Esophagus (tissue), 2 donors: ENCODE results near the gene OR6C70. TPM values are rescaled to one million over a fixed set of nuclear protein-coding genes. Genes with fewer than 3 reads are reported as not detected.
"Not testable (repeated sequence)": the region's sequence is repeated elsewhere in the genome, so short reads cannot be mapped to it uniquely, and the experiment has no call there.

Experiments
- H3K27ac ChIP-seq, 2 donors: one replicate each; pipeline ENCODE4 v1.5.1; 2013; ENCODE audit warnings: low read depth in 2 of 2, mild to moderate bottlenecking in 2 of 2, inconsistent platforms in 1 of 2, low read length in 1 of 2, moderate library complexity in 1 of 2
- H3K27me3 ChIP-seq, 2 donors: one replicate each; pipeline ENCODE4 v1.6.1; 2013; ENCODE audit warnings: low read length in 2 of 2, control low read depth in 1 of 2, mild to moderate bottlenecking in 1 of 2; ENCODE audit not compliant: insufficient read depth in 2 of 2, control insufficient read depth in 1 of 2
- H3K36me3 ChIP-seq, 2 donors: one replicate each; pipeline ENCODE4 v1.6.1; 2013; ENCODE audit warnings: low read length in 1 of 2; ENCODE audit not compliant: control insufficient read depth in 2 of 2, insufficient read depth in 2 of 2
- H3K4me1 ChIP-seq, 2 donors: one replicate each; pipeline ENCODE4 v1.6.1; 2013; ENCODE audit warnings: low read length in 1 of 2; ENCODE audit not compliant: control insufficient read depth in 2 of 2, insufficient read depth in 2 of 2
- H3K4me3 ChIP-seq, 2 donors: one replicate each; pipeline ENCODE4 v1.5.1; 2013; ENCODE audit warnings: low read length in 2 of 2, mild to moderate bottlenecking in 2 of 2, low read depth in 1 of 2, moderate library complexity in 1 of 2
- H3K9me3 ChIP-seq, 2 donors: one replicate each; pipeline ENCODE4 v1.6.1; 2013; ENCODE audit warnings: mild to moderate bottlenecking in 2 of 2, low read depth in 1 of 2, low read length in 1 of 2, moderate library complexity in 1 of 2; ENCODE audit not compliant: control insufficient read depth in 2 of 2, insufficient read depth in 1 of 2
- WGBS, 2 donors: extraction: QIAGEN DNeasy Blood & Tissue Kit; methylation state at CpG; one replicate each; pipeline ENCODE4 v1.1.7; 2013; 5-methylcytosine and 5-hydroxymethylcytosine counted together
- polyA plus RNA-seq, 2 donors: library from polyadenylated mRNA; stranded (reverse); fragments of 200-250 nt; gene quantifications; one replicate each; pipeline ENCODE4 v1.2.3, GENCODE V29; 2013
- donor health status: healthy with polysubstance abuse.
- donor health status: Bipolar disorder and iron deficiency.

OR6C70 gene
- not detected for polyA plus RNA-seq

- Histone ChIP-seq H3K4me1 (no peaks in the 10 kb centered on the region), H3K27ac (no peak within 1 kb of the TSS)
- 68 to 76% methylated on average over 3 of the region's 3 CpGs for WGBS, 2 donors
Observed at GRCh38 chr12:55470088-55470829, at the start of gene OR6C70. Gene OR6C70 (minus strand): TSS chr12:55470138. CDS start chr12:55470138, 0 bp downstream.

GRCh38 chr12:55516391-55516790, 46.5 kb upstream of the OR6C70 start:
- H3K36me3 ChIP-seq: no peaks in the 10 kb centered on the region
- H3K27me3 ChIP-seq: peaks cover 0 to 2% of the 10 kb centered on the region in 2 donors
- H3K9me3 ChIP-seq: no peaks in the 10 kb centered on the region
- no peak overlapping the region for H3K27ac ChIP-seq
- no peaks in the 10 kb centered on the region for H3K4me1 ChIP-seq
- no peak overlapping the region for H3K4me3 ChIP-seq

More at GRCh38 chr12:55470088-55470829, at the start of gene OR6C70:
- H3K4me3 ChIP-seq: no peak within 1 kb of the TSS
- H3K27me3 ChIP-seq: no peaks in the 10 kb centered on the region
- H3K9me3 ChIP-seq: no peaks in the 10 kb centered on the region
- H3K36me3 ChIP-seq: no peaks in the 10 kb centered on the region

- Histone ChIP-seq H3K4me3 (no peak overlapping the region), H3K9me3 (no peaks in the 10 kb centered on the region), H3K36me3 (no peaks in the 10 kb centered on the region), H3K4me1 (no peaks in the 10 kb centered on the region), H3K27ac (no peak overlapping the region), H3K27me3 (peaks cover 0 to 2% of the 10 kb centered on the region in 2 donors)
- WGBS, 2 donors: 67 to 81% methylated on average over 1 of the region's 1 CpG
Observed at GRCh38 chr12:55515696-55516095, 45.8 kb upstream of the OR6C70 start.

- no peaks in the 10 kb centered on the region for H3K4me1 ChIP-seq
- H3K9me3 ChIP-seq: no peaks in the 10 kb centered on the region
- no peak overlapping the region for H3K27ac ChIP-seq
- H3K4me3 ChIP-seq: no peak overlapping the region
- H3K36me3 ChIP-seq: no peaks in the 10 kb centered on the region
- H3K27me3 ChIP-seq: no peaks in the 10 kb centered on the region
- 20 to 24% methylated on average over 2 of the region's 2 CpGs for WGBS, 2 donors
Observed at GRCh38 chr12:55501601-55502000, 31.7 kb upstream of the OR6C70 start.

GRCh38 chr12:55499810-55500252, 29.9 kb upstream of the OR6C70 start:
- H3K27me3 ChIP-seq: no peaks in the 10 kb centered on the region
- no peaks in the 10 kb centered on the region for H3K9me3 ChIP-seq
- 9 to 14% methylated on average over 2 of the region's 2 CpGs for WGBS, 2 donors
- H3K4me1 ChIP-seq: no peaks in the 10 kb centered on the region
- no peak overlapping the region for H3K4me3 ChIP-seq
- H3K27ac ChIP-seq: no peak overlapping the region
- no peaks in the 10 kb centered on the region for H3K36me3 ChIP-seq

GRCh38 chr12:55499231-55499630, 29.3 kb upstream of the OR6C70 start:
- no peaks in the 10 kb centered on the region for H3K27me3 ChIP-seq
- H3K36me3 ChIP-seq: no peaks in the 10 kb centered on the region
- 72 to 80% methylated on average over 4 of the region's 4 CpGs for WGBS, 2 donors
- no peaks in the 10 kb centered on the region for H3K9me3 ChIP-seq
- no peak overlapping the region for H3K27ac ChIP-seq
- no peak overlapping the region for H3K4me3 ChIP-seq
- H3K4me1 ChIP-seq: no peaks in the 10 kb centered on the region

GRCh38 chr12:55495490-55495889, 25.6 kb upstream of the OR6C70 start:
- no peaks in the 10 kb centered on the region for H3K4me1 ChIP-seq
- no peak overlapping the region for H3K27ac ChIP-seq
- no peaks in the 10 kb centered on the region for H3K27me3 ChIP-seq
- 62 to 73% methylated on average over 5 of the region's 5 CpGs for WGBS, 2 donors
- no peaks in the 10 kb centered on the region for H3K9me3 ChIP-seq
- no peak overlapping the region for H3K4me3 ChIP-seq
- H3K36me3 ChIP-seq: no peaks in the 10 kb centered on the region

GRCh38 chr12:55492078-55492477, 22.1 kb upstream of the OR6C70 start, which contains the start of gene OR6C68:
Gene OR6C68 (plus strand): TSS chr12:55492378. CDS start chr12:55492378, 0 bp downstream.
- H3K27ac ChIP-seq: no peak within 1 kb of the TSS
- H3K4me1 ChIP-seq: no peaks in the 10 kb centered on the region
- no peak within 1 kb of the TSS for H3K4me3 ChIP-seq
- H3K36me3 ChIP-seq: no peaks in the 10 kb centered on the region
- WGBS, 2 donors: 42 to 68% methylated on average over 2 of the region's 2 CpGs
- no peaks in the 10 kb centered on the region for H3K27me3 ChIP-seq
- H3K9me3 ChIP-seq: no peaks in the 10 kb centered on the region

- 72 to 76% methylated on average over 12 to 13 of the region's 13 CpGs for WGBS, 2 donors
- H3K27ac ChIP-seq, H3K27me3 ChIP-seq, H3K36me3 ChIP-seq, H3K9me3 ChIP-seq, H3K4me3 ChIP-seq, H3K4me1 ChIP-seq: not testable (repeated sequence)
Observed at GRCh38 chr12:55484284-55484683, 14.3 kb upstream of the OR6C70 start.

GRCh38 chr12:55479136-55479535, 9.2 kb upstream of the OR6C70 start:
- not testable (repeated sequence) for H3K27ac ChIP-seq, H3K4me3 ChIP-seq, H3K9me3 ChIP-seq, H3K4me1 ChIP-seq, H3K36me3 ChIP-seq, H3K27me3 ChIP-seq
- 95% methylated on average over 10 to 29 of the region's 29 CpGs for whole genome bisulfite sequencing, 2 donors
